ENCODE data around the gene XXYLT1. TPM values are rescaled to one million over a fixed set of nuclear protein-coding genes. Genes with fewer than 3 reads are reported as not detected.

Gene XXYLT1
- total and polyA plus RNA-seq, 10 of the 15 experiments (the other 5 are each of a cell fraction or from before 2014, with no cell fraction given), result 1.2 to 14.2 (median 9.3) TPM

DNA sequence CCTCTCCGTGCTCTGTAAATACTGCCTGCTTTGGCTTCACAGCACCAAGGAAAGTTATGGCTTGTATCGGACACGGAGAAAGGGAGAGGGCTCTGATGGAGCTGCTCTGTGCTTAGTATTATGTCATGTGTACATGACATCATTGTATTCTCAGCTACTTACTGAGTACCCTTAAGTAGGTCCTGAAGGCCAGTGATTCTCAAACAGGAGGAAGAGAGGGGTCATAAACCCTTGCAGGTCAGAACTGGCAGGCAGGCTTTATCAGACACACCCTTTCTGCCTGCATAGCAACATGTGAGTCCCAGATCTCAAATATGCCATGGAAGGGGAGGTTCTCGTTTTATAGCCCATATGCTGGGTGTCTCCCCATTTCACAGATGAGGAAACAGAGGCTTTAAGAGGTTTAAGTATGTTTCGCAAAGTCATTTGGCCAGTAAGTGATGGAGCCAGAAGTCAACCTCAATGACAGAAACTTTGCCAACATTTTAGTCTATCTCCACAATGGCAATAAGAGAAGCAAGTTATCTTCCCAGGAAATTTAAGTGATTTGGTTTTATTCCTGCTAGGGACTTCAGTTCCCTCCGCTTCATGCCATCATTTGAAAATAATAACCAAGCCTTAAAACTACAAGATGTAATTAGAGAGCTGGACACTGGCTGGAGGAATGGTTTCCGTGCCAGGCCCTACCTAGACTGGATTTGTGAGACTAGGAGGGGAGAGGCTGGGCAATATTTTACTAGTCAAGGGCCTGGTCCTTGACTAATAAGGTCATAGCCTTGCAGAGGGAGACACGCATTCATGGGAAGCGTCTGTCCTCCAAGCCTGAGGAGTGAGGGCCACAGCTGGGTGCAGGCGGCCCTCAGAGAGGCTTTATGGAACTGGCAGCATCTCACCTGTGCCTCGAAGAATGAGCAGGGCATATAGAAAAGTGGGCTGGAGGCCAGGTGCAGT lies 133.0 kb downstream of the XXYLT1 start:
- ChIA-PET CTCF (interaction anchor here (1.4 to 1.6 kb wide), 2 partner anchors 8 to 10 kb away, joined by 4 to 8 read pairs; no protein-coding TSS in a partner anchor), POLR2A (interaction anchor here (0.5 to 2.9 kb wide), 6 partner anchors 8 to 669 kb away, joined by 3 to 14 read pairs (median 7); no protein-coding TSS in a partner anchor), RAD21 (ENCODE audit: unreplicated experiment) (interaction anchor here (0.7 to 2.0 kb wide), 5 partner anchors 8 to 129 kb away, joined by 3 to 21 read pairs (median 6); no protein-coding TSS in a partner anchor), SMC1A (ENCODE audit: uncharacterized antibody, unreplicated experiment) (interaction anchor here (1.7 to 11.1 kb wide), 3 partner anchors 7 to 10 kb away, joined by 6 to 178 read pairs (median 25); no protein-coding TSS in a partner anchor)
- peaks cover 8% of the 10 kb centered on the region for H3K9me3 ChIP-seq (replicated peaks; ENCODE audit: control insufficient read depth, insufficient read depth, low read length)
- no peak overlapping the region for H2AFZ ChIP-seq (ENCODE audit: control insufficient read depth, low read depth, low read length)
- H3K27ac ChIP-seq (ENCODE audit: control insufficient read depth, insufficient read depth), result no peak overlapping the region; the same call in 1 of the 2 replicates
- H3K9ac ChIP-seq (ENCODE audit: control insufficient read depth, insufficient read depth, low read length), result no peak overlapping the region
- 97% methylated on average over 11 of the region's 11 CpGs for WGBS (ENCODE audit: insufficient coverage, insufficient replicate concordance, low lambda C conversion rate, missing lambda C conversion rate)
- ATAC-seq (no peak), FAIRE-seq (no peak), DNase-seq (ENCODE audit: low read depth, low spot score) (no peak)
- H3K79me2 ChIP-seq (ENCODE audit: control insufficient read depth, insufficient read depth, low read length), result no peaks in the 10 kb centered on the region
- no peak for TF ChIP-seq HDAC2 (IDR thresholded peaks at IDR 0.05)
- no peak for TF ChIP-seq MLLT1 (IDR thresholded peaks at IDR 0.05)
- TF ChIP-seq CHD1 (IDR thresholded peaks at IDR 0.05; ENCODE audit: low read depth, low read length), result no peak
- TF ChIP-seq EZH2 (IDR thresholded peaks at IDR 0.05; ENCODE audit: borderline replicate concordance, control insufficient read depth, low read depth, low read length), result no peak
- no peak for TF ChIP-seq NR2F1 (conservative IDR thresholded peaks at IDR 0.05)
- no peak for TF ChIP-seq SIN3A (IDR thresholded peaks at IDR 0.05; ENCODE audit: low read depth, low read length)
- no peak for TF ChIP-seq STAT3 (IDR thresholded peaks at IDR 0.05; ENCODE audit: low read depth, low read length)
- TF ChIP-seq E2F4 (IDR thresholded peaks at IDR 0.05; ENCODE audit: low read depth, low read length), result no peak
- no peak for TF ChIP-seq POLR2A (IDR thresholded peaks at IDR 0.05; ENCODE audit: low read depth, low read length)
- TF ChIP-seq TBL1XR1 (IDR thresholded peaks at IDR 0.05; ENCODE audit: low read depth, low read length), result no peak
- no peak for TF ChIP-seq MYB (IDR thresholded peaks at IDR 0.05; ENCODE audit: borderline replicate concordance, low read depth, low read length)
- no peak for TF ChIP-seq ZBTB4 (CRISPR knock-in tag; IDR thresholded peaks at IDR 0.05)
- H3K4me2 ChIP-seq (ENCODE audit: control insufficient read depth, insufficient read depth), result no peak overlapping the region
- no peaks in the 10 kb centered on the region for H3K27me3 ChIP-seq (replicated peaks in 1 of 2; ENCODE audit: control insufficient read depth in 2 of 2, insufficient read depth in 2 of 2, low read length in 1 of 2)
- intact Hi-C loops (cut with micrococcal nuclease; ENCODE audit: unreplicated experiment), result no loop called here
- BruUV-seq (replicated peaks), result no TSS peak
- peaks cover 13% of the 10 kb centered on the region for H3K4me1 ChIP-seq (ENCODE audit: control insufficient read depth, insufficient read depth, low read length)
- H3K4me3 ChIP-seq, result no peak overlapping the region
- in situ Hi-C loops (cut with MboI), result loop anchor here (25.0 kb wide), 2 partner anchors 399 to 1299 kb away; partner anchors contain the start of genes PPP1R2 and UBXN7
- no peaks in the 10 kb centered on the region for H3K36me3 ChIP-seq (ENCODE audit: control insufficient read depth in 2 of 2, insufficient read depth in 2 of 2, low read length in 1 of 2)
- no peaks in the 10 kb centered on the region for H4K20me1 ChIP-seq (ENCODE audit: control insufficient read depth, insufficient read depth)
